Measurements from ENCODE around the gene MYL5.

- TF ChIP-seq TAF1 (IDR thresholded peaks at IDR 0.05; ENCODE audit: borderline replicate concordance, low read depth, low read length) (no peak), POLR2A (IDR thresholded peaks at IDR 0.05; ENCODE audit: low read depth, low read length) (no peak), POLR2AphosphoS5 (IDR thresholded peaks at IDR 0.05; ENCODE audit: low read depth, low read length) (no peak)
These were observed 48.6 kb upstream of the MYL5 start for GRCh38 chr4:625631-626161.

Measured in GM12892 (cell line).